ENCODE results near the gene PPP1R26.
"Not testable (repeated sequence)": the region's sequence is repeated elsewhere in the genome, so short reads cannot be mapped to it uniquely, and the experiment has no call there.

PPP1R26 gene

DNA sequence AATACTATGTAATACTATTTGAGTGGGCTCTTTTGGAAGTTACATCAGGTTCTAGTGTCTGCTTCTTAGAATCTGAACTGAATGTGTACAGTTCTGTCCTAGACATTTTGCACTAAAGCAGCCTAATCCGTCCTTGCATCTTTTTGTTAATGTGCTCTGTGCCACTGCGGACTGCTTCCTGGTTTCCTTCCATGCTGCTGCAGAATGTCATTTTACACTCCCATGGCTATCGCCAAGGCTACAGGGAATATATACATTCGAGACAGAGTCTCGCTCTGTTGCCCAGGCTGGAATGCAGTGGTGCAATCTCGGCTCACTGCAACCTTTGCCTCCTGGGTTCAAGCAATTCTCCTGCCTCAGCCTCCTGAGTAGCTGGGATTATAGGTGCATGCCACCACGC lies 27.7 kb upstream of the PPP1R26 start:
- H3K36me3 Mint-ChIP-seq (ENCODE audit: low read depth); H3K4me3 Mint-ChIP-seq; H3K9me3 Mint-ChIP-seq; DNase-seq; H3K27ac Mint-ChIP-seq; H3K4me1 Mint-ChIP-seq (ENCODE audit: low read depth): not testable (repeated sequence)
- peaks cover 16% of the 10 kb centered on the region for H3K27me3 Mint-ChIP-seq

GRCh38 chr9:135454737-135455136 lies 24.8 kb upstream of the PPP1R26 start:
- Mint-ChIP-seq H3K9me3 (no peaks in the 10 kb centered on the region), H3K36me3 (ENCODE audit: low read depth) (no peaks in the 10 kb centered on the region)
- no peak for DNase-seq

DNA sequence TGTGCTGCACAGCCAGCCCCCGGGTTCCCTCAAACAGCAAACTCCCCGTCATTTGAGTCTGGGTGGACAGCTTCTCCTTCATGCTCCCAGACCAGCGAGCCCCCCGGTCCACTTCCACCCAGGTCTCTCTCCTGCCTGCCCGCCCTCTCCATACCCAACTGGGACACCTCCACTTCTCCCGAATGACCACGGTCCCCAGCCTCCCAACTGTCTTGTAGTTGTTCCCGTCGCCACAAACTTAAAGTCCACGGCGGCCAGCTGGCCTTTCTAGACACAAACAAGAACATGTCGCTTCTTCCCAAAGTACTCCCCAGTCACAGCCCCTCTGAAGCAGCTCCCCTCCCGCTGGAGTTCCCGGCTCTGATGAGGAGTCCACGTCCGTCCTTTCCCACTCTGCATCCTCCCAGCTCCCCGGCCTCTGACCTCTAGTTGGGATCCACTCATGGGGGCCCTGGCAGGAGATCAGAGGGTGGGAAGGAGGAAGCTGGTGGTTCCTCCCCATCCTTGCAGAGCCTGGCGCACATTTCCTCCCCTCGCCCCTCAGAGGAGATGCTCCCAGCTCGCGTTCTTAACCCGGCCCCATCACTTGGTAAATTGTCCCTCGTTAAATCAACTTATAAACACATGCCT lies 24.1 kb upstream of the PPP1R26 start:
- no peak overlapping the region for H3K4me3 Mint-ChIP-seq
- H3K27ac Mint-ChIP-seq: no peak overlapping the region
- DNase-seq: no peak
- H3K36me3 Mint-ChIP-seq (ENCODE audit: low read depth): no peaks in the 10 kb centered on the region
- H3K9me3 Mint-ChIP-seq: no peaks in the 10 kb centered on the region
- peaks cover 35% of the 10 kb centered on the region for H3K27me3 Mint-ChIP-seq
- H3K4me1 Mint-ChIP-seq (ENCODE audit: low read depth): no peaks in the 10 kb centered on the region

More at GRCh38 chr9:135454737-135455136, 24.8 kb upstream of the PPP1R26 start:
- Mint-ChIP-seq H3K27me3 (peaks cover 31% of the 10 kb centered on the region), H3K4me1 (ENCODE audit: low read depth) (no peaks in the 10 kb centered on the region), H3K27ac (no peak overlapping the region), H3K4me3 (no peak overlapping the region)

- no peaks in the 10 kb centered on the region for H3K36me3 Mint-ChIP-seq (ENCODE audit: low read depth)
- H3K9me3 Mint-ChIP-seq: no peaks in the 10 kb centered on the region
- H3K4me3 Mint-ChIP-seq: no peak overlapping the region
- DNase-seq: no peak
- no peaks in the 10 kb centered on the region for H3K4me1 Mint-ChIP-seq (ENCODE audit: low read depth)
- no peak overlapping the region for H3K27ac Mint-ChIP-seq
- H3K27me3 Mint-ChIP-seq: peaks cover 36% of the 10 kb centered on the region
Measured at GRCh38 chr9:135456436-135457104, 23.0 kb upstream of the PPP1R26 start.

GRCh38 chr9:135458478-135458877 lies 21.1 kb upstream of the PPP1R26 start:
- H3K36me3 Mint-ChIP-seq (ENCODE audit: low read depth); H3K27ac Mint-ChIP-seq; H3K9me3 Mint-ChIP-seq; H3K4me3 Mint-ChIP-seq; DNase-seq; H3K4me1 Mint-ChIP-seq (ENCODE audit: low read depth): not testable (repeated sequence)
- H3K27me3 Mint-ChIP-seq: peaks cover 43% of the 10 kb centered on the region

DNA sequence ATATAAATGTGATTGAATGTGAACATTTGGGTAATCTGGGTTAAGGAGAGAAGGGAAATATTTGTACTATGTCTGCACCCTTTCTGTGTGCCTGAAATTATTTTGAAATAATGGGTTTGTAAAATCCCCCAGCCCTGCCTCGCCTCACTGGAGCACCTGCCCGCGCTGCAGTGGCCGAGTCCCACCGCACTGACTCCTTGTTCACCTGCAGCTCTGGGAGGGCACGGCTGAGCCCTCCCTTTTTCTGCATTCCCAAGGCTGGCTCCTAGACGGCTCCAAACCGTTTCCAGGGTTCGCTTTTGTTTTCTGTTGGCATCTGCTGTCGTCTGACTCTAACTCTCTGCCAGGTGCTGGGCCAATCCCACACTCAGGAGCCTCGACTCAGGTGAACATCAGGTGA lies 17.6 kb upstream of the PPP1R26 start:
- Mint-ChIP-seq H3K27ac (no peak overlapping the region), H3K27me3 (peaks cover 51% of the 10 kb centered on the region), H3K4me1 (ENCODE audit: low read depth) (no peaks in the 10 kb centered on the region), H3K9me3 (no peaks in the 10 kb centered on the region), H3K36me3 (ENCODE audit: low read depth) (no peaks in the 10 kb centered on the region), H3K4me3 (no peak overlapping the region)
- no peak for DNase-seq

DNA sequence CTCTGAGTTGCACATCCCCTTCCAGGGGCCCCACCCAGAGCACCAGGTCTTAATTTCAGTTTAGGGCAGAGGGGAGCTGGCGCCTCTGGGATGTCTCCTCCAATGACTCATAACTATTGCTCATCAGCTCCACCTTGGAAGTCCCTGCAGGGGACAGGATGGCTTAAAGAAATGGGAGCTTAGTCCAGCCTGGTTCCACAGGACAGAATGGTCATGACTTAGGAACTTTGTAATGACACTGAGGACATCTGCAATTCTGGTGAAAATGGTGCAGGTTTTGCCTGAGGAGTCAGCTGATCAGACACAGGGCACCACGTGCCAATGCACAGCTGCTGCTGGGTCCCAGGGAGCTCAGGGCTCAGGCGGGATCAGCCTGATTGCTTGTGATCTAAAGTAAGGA lies 16.4 kb upstream of the PPP1R26 start:
- Mint-ChIP-seq H3K27me3 (peaks cover 50% of the 10 kb centered on the region), H3K4me1 (ENCODE audit: low read depth) (peaks cover 2% of the 10 kb centered on the region), H3K4me3 (no peak overlapping the region), H3K27ac (no peak overlapping the region), H3K36me3 (ENCODE audit: low read depth) (no peaks in the 10 kb centered on the region), H3K9me3 (no peaks in the 10 kb centered on the region)
- DNase-seq: no peak

DNA sequence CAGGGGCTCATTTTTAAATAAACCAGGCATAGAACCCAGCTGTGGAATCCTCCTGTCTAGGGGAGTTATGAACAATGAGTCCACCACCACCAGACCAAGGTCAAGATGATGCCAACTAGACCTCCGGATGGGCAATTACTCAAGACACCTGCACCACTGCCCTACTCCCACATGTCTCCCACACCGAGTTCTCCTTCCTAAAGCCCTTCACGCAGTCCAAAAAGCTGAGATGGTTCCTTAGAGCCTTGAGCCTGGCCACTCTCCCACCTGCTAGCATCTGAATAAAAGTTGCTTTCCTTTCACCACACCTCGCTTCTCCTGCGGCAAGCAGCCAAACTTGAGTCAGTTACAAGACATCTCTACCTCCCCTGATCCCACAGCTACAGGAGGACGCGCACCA lies 15.4 kb upstream of the PPP1R26 start:
- Mint-ChIP-seq H3K9me3 (no peaks in the 10 kb centered on the region), H3K27ac (no peak overlapping the region), H3K27me3 (peaks cover 52% of the 10 kb centered on the region)

DNA sequence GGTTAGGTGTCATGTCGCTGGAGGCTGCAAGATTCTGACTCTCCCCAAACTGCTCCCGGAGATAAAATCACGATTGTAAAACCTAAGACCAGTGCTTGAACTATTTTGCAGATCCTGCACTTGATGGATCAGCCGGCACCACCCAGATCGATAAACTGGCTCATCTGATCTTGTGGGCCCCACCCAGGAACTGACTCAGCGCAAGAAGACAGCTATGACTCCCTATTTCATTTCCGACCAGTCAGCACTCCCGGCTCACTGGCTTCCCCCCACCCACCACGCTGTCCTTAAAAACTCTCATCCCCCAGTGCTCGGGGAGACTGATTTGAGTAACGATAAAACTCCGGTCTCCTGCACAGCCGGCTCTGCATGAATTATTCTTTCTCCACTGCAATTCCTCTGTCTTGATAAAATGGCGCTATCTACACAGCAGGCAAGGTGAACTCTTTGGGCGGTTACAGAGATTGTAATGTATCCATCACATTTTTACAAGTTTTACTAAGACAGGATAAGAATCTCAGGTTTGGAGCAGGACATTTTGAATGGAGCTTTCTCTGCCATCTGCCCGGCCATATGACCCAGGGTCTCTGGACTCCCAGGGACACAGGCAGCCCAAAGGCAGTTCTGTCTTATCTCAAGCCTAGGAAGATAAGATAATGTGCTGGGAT lies 10.6 kb upstream of the PPP1R26 start:
- H3K4me3 Mint-ChIP-seq: no peak overlapping the region
- peaks cover 65% of the 10 kb centered on the region for H3K27me3 Mint-ChIP-seq
- DNase-seq: peak; percentile 67
- H3K9me3 Mint-ChIP-seq: no peaks in the 10 kb centered on the region
- peaks cover 17% of the 10 kb centered on the region for H3K4me1 Mint-ChIP-seq (ENCODE audit: low read depth)
- H3K36me3 Mint-ChIP-seq (ENCODE audit: low read depth): no peaks in the 10 kb centered on the region
- peak overlapping the region; percentile 9 for H3K27ac Mint-ChIP-seq

More for the DNA sequence above, 15.4 kb upstream of the PPP1R26 start:
- DNase-seq: no peak
- Mint-ChIP-seq H3K4me1 (ENCODE audit: low read depth) (peaks cover 11% of the 10 kb centered on the region), H3K4me3 (no peak overlapping the region), H3K36me3 (ENCODE audit: low read depth) (no peaks in the 10 kb centered on the region)

- no peak overlapping the region for H3K4me3 Mint-ChIP-seq
- peaks cover 17% of the 10 kb centered on the region for H3K4me1 Mint-ChIP-seq (ENCODE audit: low read depth)
- no peaks in the 10 kb centered on the region for H3K36me3 Mint-ChIP-seq (ENCODE audit: low read depth)
Measured at GRCh38 chr9:135471791-135472640, 7.6 kb upstream of the PPP1R26 start.

DNA sequence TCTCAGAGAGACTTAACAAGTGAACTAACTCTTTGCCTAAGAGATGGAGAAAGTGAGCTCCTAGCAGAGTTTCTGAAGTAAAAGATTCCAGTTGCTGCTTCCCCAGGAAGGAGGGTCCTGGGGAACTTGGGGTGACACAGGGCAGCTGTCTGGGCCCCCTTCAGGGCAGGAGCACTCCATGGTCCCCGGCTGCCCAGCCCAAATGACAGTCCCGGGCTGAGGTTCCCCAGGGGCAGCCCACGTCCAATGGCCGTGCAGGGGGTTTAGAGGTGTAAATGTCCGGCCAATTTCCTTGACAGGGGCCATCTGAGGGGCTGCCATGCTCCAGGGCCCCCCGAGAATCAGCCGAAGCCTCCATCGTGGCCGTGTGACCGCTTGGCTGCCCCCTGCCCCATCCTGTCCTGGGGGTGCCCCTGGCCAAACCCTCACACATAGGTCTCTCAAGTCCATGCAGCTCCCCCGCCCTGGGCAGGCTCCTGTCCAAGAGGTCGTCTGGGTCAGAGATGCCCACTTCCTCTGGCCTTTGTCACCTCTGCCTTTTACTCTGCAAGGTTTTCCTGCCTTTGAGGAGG lies 5.5 kb upstream of the PPP1R26 start:
- Mint-ChIP-seq H3K27me3 (peaks cover 69% of the 10 kb centered on the region), H3K36me3 (ENCODE audit: low read depth) (no peaks in the 10 kb centered on the region), H3K27ac (no peak overlapping the region), H3K9me3 (no peaks in the 10 kb centered on the region), H3K4me3 (no peak overlapping the region), H3K4me1 (ENCODE audit: low read depth) (peaks cover 10% of the 10 kb centered on the region)
- no peak for DNase-seq

More at GRCh38 chr9:135471791-135472640, 7.6 kb upstream of the PPP1R26 start:
- Mint-ChIP-seq H3K9me3 (no peaks in the 10 kb centered on the region), H3K27me3 (peaks cover 66% of the 10 kb centered on the region), H3K27ac (no peak overlapping the region)
- no peak for DNase-seq

- Mint-ChIP-seq H3K36me3 (ENCODE audit: low read depth) (no peaks in the 10 kb centered on the region), H3K4me1 (ENCODE audit: low read depth) (peaks cover 6% of the 10 kb centered on the region), H3K27me3 (peaks cover 64% of the 10 kb centered on the region), H3K27ac (no peak overlapping the region), H3K4me3 (no peak overlapping the region), H3K9me3 (no peaks in the 10 kb centered on the region)
- DNase-seq: peak; percentile 40
Measured at GRCh38 chr9:135474915-135475314, 4.7 kb upstream of the PPP1R26 start.

DNA sequence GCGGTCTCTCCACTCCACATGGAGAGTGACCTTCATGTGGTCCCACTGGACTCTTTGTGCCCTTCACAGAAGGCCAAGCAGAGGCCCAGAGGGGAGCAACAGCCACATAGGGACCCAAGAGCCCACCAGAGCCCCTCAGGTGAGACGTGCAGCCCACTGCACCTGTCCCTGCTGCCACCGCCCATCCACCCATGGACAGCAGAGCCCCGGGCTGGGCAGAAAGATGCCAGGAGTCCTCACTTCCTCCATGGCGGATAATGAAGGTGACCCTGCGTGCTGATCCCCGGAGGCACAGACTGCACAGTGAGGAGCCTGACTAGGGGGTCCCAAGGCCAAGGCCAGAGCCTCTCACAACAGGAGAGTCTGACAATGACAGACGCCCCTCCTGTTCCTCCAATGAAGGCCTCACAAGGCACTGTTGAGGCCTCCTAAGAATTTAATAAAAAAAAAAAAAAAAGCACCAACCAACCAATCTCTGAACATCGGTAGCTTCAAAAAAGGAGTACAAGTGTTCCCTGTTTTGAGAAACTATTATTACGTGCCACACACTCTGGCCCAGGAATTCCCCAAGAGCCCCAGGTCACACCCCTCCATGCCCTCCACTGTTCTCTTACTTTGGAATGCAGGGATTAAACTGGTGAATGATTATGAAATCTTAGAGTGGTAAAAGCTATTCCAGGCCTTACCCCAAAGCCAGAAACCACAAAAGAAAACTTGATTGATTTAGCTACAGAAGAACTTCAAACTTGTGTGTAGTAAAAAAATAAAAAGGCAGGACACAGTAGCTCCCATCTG lies 2.8 kb upstream of the PPP1R26 start:
- Mint-ChIP-seq H3K27ac (no peak overlapping the region), H3K27me3 (peaks cover 65% of the 10 kb centered on the region), H3K9me3 (no peaks in the 10 kb centered on the region), H3K4me1 (ENCODE audit: low read depth) (peaks cover 4% of the 10 kb centered on the region), H3K36me3 (ENCODE audit: low read depth) (no peaks in the 10 kb centered on the region), H3K4me3 (no peak overlapping the region)
- no peak for DNase-seq
